Measurements from ENCODE around the gene HNRNPA0.
A peak's percentile ranks its signal among the peaks of the same experiment; 100 is the strongest.

The HNRNPA0 gene

GRCh38 chr5:137727623-137728022 lies 26.5 kb downstream of the HNRNPA0 start:
- peak; percentile 9 for DNase-seq (ENCODE audit: low spot score)

GRCh38 chr5:137724251-137724650 lies 29.9 kb downstream of the HNRNPA0 start:
- DNase-seq (ENCODE audit: low spot score) = no peak

- DNase-seq (ENCODE audit: low spot score) = no peak
Measured at GRCh38 chr5:137718611-137719010, 35.6 kb downstream of the HNRNPA0 start.

- no peak for DNase-seq (ENCODE audit: low spot score)
Measured at GRCh38 chr5:137716337-137716736, 37.8 kb downstream of the HNRNPA0 start.

GRCh38 chr5:137715456-137715855 lies 38.7 kb downstream of the HNRNPA0 start:
- no peak for DNase-seq (ENCODE audit: low spot score)

GRCh38 chr5:137714946-137715345 lies 39.2 kb downstream of the HNRNPA0 start:
- DNase-seq (ENCODE audit: low spot score) = no peak

- DNase-seq (ENCODE audit: low spot score) = no peak
Measured at GRCh38 chr5:137714494-137714893, 39.7 kb downstream of the HNRNPA0 start.

- no peak for DNase-seq (ENCODE audit: low spot score)
Measured at GRCh38 chr5:137712139-137712667, 42.0 kb downstream of the HNRNPA0 start.

GRCh38 chr5:137710086-137710485 lies 44.1 kb downstream of the HNRNPA0 start:
- DNase-seq (ENCODE audit: low spot score) = no peak

GRCh38 chr5:137708796-137709559 lies 45.2 kb downstream of the HNRNPA0 start:
- DNase-seq (ENCODE audit: low spot score) = no peak

- no peak for DNase-seq (ENCODE audit: low spot score)
Measured at GRCh38 chr5:137708062-137708461, 46.1 kb downstream of the HNRNPA0 start.

GRCh38 chr5:137706841-137707240 lies 47.3 kb downstream of the HNRNPA0 start:
- DNase-seq (ENCODE audit: low spot score) = peak; percentile 23

- no peak for DNase-seq (ENCODE audit: low spot score)
Measured at GRCh38 chr5:137705106-137705505, 49.1 kb downstream of the HNRNPA0 start.

- DNase-seq (ENCODE audit: low spot score) = no peak
Measured at GRCh38 chr5:137703565-137703964, 50.6 kb downstream of the HNRNPA0 start.

- no peak for DNase-seq (ENCODE audit: low spot score)
Measured at GRCh38 chr5:137700282-137700680, 53.9 kb downstream of the HNRNPA0 start.

- DNase-seq (ENCODE audit: low spot score) = no peak
Measured at GRCh38 chr5:137699336-137700281, 54.6 kb downstream of the HNRNPA0 start.

- peak; percentile 10 for DNase-seq (ENCODE audit: low spot score)
Measured at GRCh38 chr5:137696481-137696880, 57.7 kb downstream of the HNRNPA0 start.

GRCh38 chr5:137695651-137696428 lies 58.3 kb downstream of the HNRNPA0 start:
- no peak for DNase-seq (ENCODE audit: low spot score)

Data from kidney tubule cell (primary cell).